ENCODE measurements around the gene ZDBF2. TPM values are rescaled to one million over a fixed set of nuclear protein-coding genes. Genes with fewer than 3 reads are reported as not detected.

The ZDBF2 gene
- total RNA-seq, 5 donors from 2014 or later (not counting 1 experiment from before 2014, with no cell fraction given): 13.5 to 21.3 (median 14.8) TPM

- Mint-ChIP-seq H3K27me3 (peaks cover 8 to 12% of the 10 kb centered on the region in 2 donors), H3K4me1 (peaks cover 6% of the 10 kb centered on the region in 3 donors), H3K4me3 (no peak overlapping the region), H3K27ac (no peak overlapping the region), H3K36me3 (no peaks in the 10 kb centered on the region), H3K9me3 (peaks cover 0 to 7% (median 5%) of the 10 kb centered on the region in 3 donors)
- no CpG with 5 or more reads among the region's 6 CpGs for WGBS (ENCODE audit: insufficient coverage)
- Histone ChIP-seq H3K36me3 (ENCODE audit: control insufficient read depth in 2 of 2, extremely low read depth in 1 of 2, insufficient read depth in 1 of 2, low read length in 1 of 2) (no peaks in the 10 kb centered on the region), H3K27me3 (replicated peaks in 1 of 2; ENCODE audit: control insufficient read depth in 2 of 2, extremely low read depth in 1 of 2, insufficient read depth in 2 of 2, low read length in 1 of 2) (peaks cover 0 to 4% of the 10 kb centered on the region in 2 experiments), H3K27ac (ENCODE audit: low read length) (no peak overlapping the region), H3K9me3 (no peaks in the 10 kb centered on the region), H3K4me1 (ENCODE audit: control insufficient read depth in 1 of 2, extremely low read depth in 1 of 2, insufficient read depth in 2 of 2, low read length in 2 of 2) (no peaks in the 10 kb centered on the region), H3K4me3 (ENCODE audit: control insufficient read depth in 1 of 2, extremely low read depth in 1 of 2, low read length in 1 of 2) (no peak overlapping the region)
- DNase-seq: no peak
- ChIA-PET POLR2A (no interaction called here), CTCF (no interaction called here)
- ATAC-seq (replicated peaks in 1 of 4): no peak
Observed at GRCh38 chr2:206231669-206232286, 42.7 kb upstream of the ZDBF2 start.

- no peak for DNase-seq
- no peak overlapping the region for H3K27ac Mint-ChIP-seq
- H3K27me3 Mint-ChIP-seq: peaks cover 8 to 10% of the 10 kb centered on the region in 2 donors
- Histone ChIP-seq H3K27ac (ENCODE audit: low read length) (no peak overlapping the region), H3K9me3 (no peaks in the 10 kb centered on the region), H3K4me1 (ENCODE audit: control insufficient read depth in 1 of 2, extremely low read depth in 1 of 2, insufficient read depth in 2 of 2, low read length in 2 of 2) (no peaks in the 10 kb centered on the region), H3K4me3 (ENCODE audit: control insufficient read depth in 1 of 2, extremely low read depth in 1 of 2, low read length in 1 of 2) (peak overlapping the region in 1 of 2 donors; percentile 10), H3K36me3 (ENCODE audit: control insufficient read depth in 2 of 2, extremely low read depth in 1 of 2, insufficient read depth in 1 of 2, low read length in 1 of 2) (no peaks in the 10 kb centered on the region), H3K27me3 (replicated peaks in 1 of 2; ENCODE audit: control insufficient read depth in 2 of 2, extremely low read depth in 1 of 2, insufficient read depth in 2 of 2, low read length in 1 of 2) (peaks cover 0 to 3% of the 10 kb centered on the region in 2 experiments)
- no peaks in the 10 kb centered on the region for H3K36me3 Mint-ChIP-seq
- ChIA-PET CTCF (no interaction called here), POLR2A (no interaction called here)
- peaks cover 0 to 7% (median 2%) of the 10 kb centered on the region in 3 donors for H3K9me3 Mint-ChIP-seq
- 71% methylated on average over 4 of the region's 7 CpGs for WGBS (ENCODE audit: insufficient coverage)
- H3K4me3 Mint-ChIP-seq: no peak overlapping the region
- H3K4me1 Mint-ChIP-seq: peaks cover 6% of the 10 kb centered on the region in 3 donors
- no peak for ATAC-seq (replicated peaks in 1 of 4)
Observed at GRCh38 chr2:206232287-206233035, 42.0 kb upstream of the ZDBF2 start.

- H3K4me1 Mint-ChIP-seq: peaks cover 0 to 1% (median 0%) of the 10 kb centered on the region in 3 donors
- H3K36me3 Mint-ChIP-seq: no peaks in the 10 kb centered on the region
- peaks cover 0 to 3% (median 0%) of the 10 kb centered on the region in 3 donors for H3K9me3 Mint-ChIP-seq
- POLR2A ChIA-PET: no interaction called here
- ATAC-seq (replicated peaks in 1 of 4): no peak
- H3K9me3 ChIP-seq: no peaks in the 10 kb centered on the region
- no peak for DNase-seq
- H3K27me3 Mint-ChIP-seq: peaks cover 8 to 16% of the 10 kb centered on the region in 2 donors
- H3K36me3 ChIP-seq (ENCODE audit: control insufficient read depth in 2 of 2, extremely low read depth in 1 of 2, insufficient read depth in 1 of 2, low read length in 1 of 2): no peaks in the 10 kb centered on the region
- CTCF ChIA-PET: no interaction called here
- no peaks in the 10 kb centered on the region for H3K4me1 ChIP-seq (ENCODE audit: control insufficient read depth in 1 of 2, extremely low read depth in 1 of 2, insufficient read depth in 2 of 2, low read length in 2 of 2)
- H3K27ac Mint-ChIP-seq: no peak overlapping the region
- H3K4me3 Mint-ChIP-seq: no peak overlapping the region
- H3K4me3 ChIP-seq (ENCODE audit: control insufficient read depth in 1 of 2, extremely low read depth in 1 of 2, low read length in 1 of 2): no peak overlapping the region
- H3K27ac ChIP-seq (ENCODE audit: low read length): no peak overlapping the region
- peaks cover 0 to 8% of the 10 kb centered on the region in 2 experiments for H3K27me3 ChIP-seq (replicated peaks in 1 of 2; ENCODE audit: control insufficient read depth in 2 of 2, extremely low read depth in 1 of 2, insufficient read depth in 2 of 2, low read length in 1 of 2)
Observed at GRCh38 chr2:206239157-206239556, 35.3 kb upstream of the ZDBF2 start.

- WGBS (ENCODE audit: insufficient coverage): no CpG with 5 or more reads among the region's 3 CpGs
- H3K4me1 ChIP-seq (ENCODE audit: control insufficient read depth in 1 of 2, extremely low read depth in 1 of 2, insufficient read depth in 2 of 2, low read length in 2 of 2): no peaks in the 10 kb centered on the region
- H3K36me3 Mint-ChIP-seq: no peaks in the 10 kb centered on the region
- H3K27me3 ChIP-seq (replicated peaks in 1 of 2; ENCODE audit: control insufficient read depth in 2 of 2, extremely low read depth in 1 of 2, insufficient read depth in 2 of 2, low read length in 1 of 2): peaks cover 0 to 8% of the 10 kb centered on the region in 2 experiments
- no peak overlapping the region for H3K4me3 ChIP-seq (ENCODE audit: control insufficient read depth in 1 of 2, extremely low read depth in 1 of 2, low read length in 1 of 2)
- no peak overlapping the region for H3K4me3 Mint-ChIP-seq
- H3K36me3 ChIP-seq (ENCODE audit: control insufficient read depth in 2 of 2, extremely low read depth in 1 of 2, insufficient read depth in 1 of 2, low read length in 1 of 2): no peaks in the 10 kb centered on the region
- CTCF ChIA-PET: no interaction called here
- no peak overlapping the region for H3K27ac ChIP-seq (ENCODE audit: low read length)
- H3K9me3 Mint-ChIP-seq: peaks cover 0 to 3% (median 0%) of the 10 kb centered on the region in 3 donors
- POLR2A ChIA-PET: no interaction called here
- H3K4me1 Mint-ChIP-seq: peaks cover 0 to 1% (median 0%) of the 10 kb centered on the region in 3 donors
- DNase-seq (no peak), ATAC-seq (replicated peaks in 1 of 4) (no peak)
- no peak overlapping the region for H3K27ac Mint-ChIP-seq
- H3K27me3 Mint-ChIP-seq: peaks cover 6 to 16% of the 10 kb centered on the region in 2 donors
- H3K9me3 ChIP-seq: no peaks in the 10 kb centered on the region
Observed at GRCh38 chr2:206240327-206240726, 34.1 kb upstream of the ZDBF2 start.

- no peak overlapping the region for H3K4me3 ChIP-seq (ENCODE audit: control insufficient read depth in 1 of 2, extremely low read depth in 1 of 2, low read length in 1 of 2)
- Mint-ChIP-seq H3K27ac (no peak overlapping the region), H3K9me3 (no peaks in the 10 kb centered on the region), H3K27me3 (peaks cover 7 to 16% of the 10 kb centered on the region in 2 donors), H3K4me1 (peaks cover 0 to 2% (median 0%) of the 10 kb centered on the region in 3 donors), H3K36me3 (no peaks in the 10 kb centered on the region), H3K4me3 (no peak overlapping the region)
- ChIA-PET POLR2A (interaction anchor here in 1 of 2 donors (0.7 kb wide), 1 partner anchor 140 kb away, joined by 6 read pairs; no protein-coding TSS in a partner anchor), CTCF (interaction anchor here in 1 of 2 donors (1.2 kb wide), 1 partner anchor 38 kb away, joined by 3 read pairs; no protein-coding TSS in a partner anchor)
- no peaks in the 10 kb centered on the region for H3K36me3 ChIP-seq (ENCODE audit: control insufficient read depth in 2 of 2, extremely low read depth in 1 of 2, insufficient read depth in 1 of 2, low read length in 1 of 2)
- ATAC-seq (replicated peaks in 1 of 4): no peak
- H3K27ac ChIP-seq (ENCODE audit: low read length): no peak overlapping the region
- no peaks in the 10 kb centered on the region for H3K9me3 ChIP-seq
- whole genome bisulfite sequencing (ENCODE audit: insufficient coverage): 50% methylated on average over 2 of the region's 4 CpGs
- DNase-seq: no peak
- H3K27me3 ChIP-seq (replicated peaks in 1 of 2; ENCODE audit: control insufficient read depth in 2 of 2, extremely low read depth in 1 of 2, insufficient read depth in 2 of 2, low read length in 1 of 2): peaks cover 0 to 8% of the 10 kb centered on the region in 2 experiments
- no peaks in the 10 kb centered on the region for H3K4me1 ChIP-seq (ENCODE audit: control insufficient read depth in 1 of 2, extremely low read depth in 1 of 2, insufficient read depth in 2 of 2, low read length in 2 of 2)
Observed at GRCh38 chr2:206241736-206242135, 32.7 kb upstream of the ZDBF2 start.

GRCh38 chr2:206245265-206245672, 29.2 kb upstream of the ZDBF2 start:
- H3K27me3 Mint-ChIP-seq: peaks cover 17 to 18% of the 10 kb centered on the region in 2 donors
- DNase-seq (no peak), ATAC-seq (replicated peaks in 1 of 4) (no peak)
- no peaks in the 10 kb centered on the region for H3K36me3 Mint-ChIP-seq
- peaks cover 0 to 10% of the 10 kb centered on the region in 2 experiments for H3K27me3 ChIP-seq (replicated peaks in 1 of 2; ENCODE audit: control insufficient read depth in 2 of 2, extremely low read depth in 1 of 2, insufficient read depth in 2 of 2, low read length in 1 of 2)
- H3K9me3 Mint-ChIP-seq: no peaks in the 10 kb centered on the region
- H3K9me3 ChIP-seq: no peaks in the 10 kb centered on the region
- no peak overlapping the region for H3K4me3 ChIP-seq (ENCODE audit: control insufficient read depth in 1 of 2, extremely low read depth in 1 of 2, low read length in 1 of 2)
- H3K27ac ChIP-seq (ENCODE audit: low read length): no peak overlapping the region
- no peak overlapping the region for H3K27ac Mint-ChIP-seq
- H3K36me3 ChIP-seq (ENCODE audit: control insufficient read depth in 2 of 2, extremely low read depth in 1 of 2, insufficient read depth in 1 of 2, low read length in 1 of 2): no peaks in the 10 kb centered on the region
- ChIA-PET POLR2A (interaction anchor here in 1 of 2 donors (0.6 kb wide), 1 partner anchor 235 kb away, joined by 3 read pairs; no protein-coding TSS in a partner anchor), CTCF (no interaction called here)
- WGBS (ENCODE audit: insufficient coverage): no CpG with 5 or more reads among the region's 2 CpGs
- no peak overlapping the region for H3K4me3 Mint-ChIP-seq
- H3K4me1 ChIP-seq (ENCODE audit: control insufficient read depth in 1 of 2, extremely low read depth in 1 of 2, insufficient read depth in 2 of 2, low read length in 2 of 2): peaks cover 0 to 6% of the 10 kb centered on the region in 2 experiments
- H3K4me1 Mint-ChIP-seq: peaks cover 4 to 6% (median 6%) of the 10 kb centered on the region in 3 donors
